Suprapubic skin (tissue), 4 donors: ENCODE results near the gene KYNU. TPM values are rescaled to one million over a fixed set of nuclear protein-coding genes. Genes with fewer than 3 reads are reported as not detected.

Experiments
- DNase-seq, 2 donors: peaks; one replicate each; pipeline ENCODE4 v3.0.0-alpha.2; 2019; ENCODE audit warnings: low spot score in 2 of 2
- H3K27ac ChIP-seq: fragments of 200-600 bp; sonication (generic); one replicate; pipeline ENCODE4 v1.5.1; 2019
- H3K27me3 ChIP-seq: fragments of 200-600 bp; sonication (generic); one replicate; pipeline ENCODE4 v1.5.1; 2019
- H3K36me3 ChIP-seq: fragments of 200-600 bp; sonication (generic); one replicate; pipeline ENCODE4 v1.5.1; 2019
- H3K4me1 ChIP-seq: fragments of 200-600 bp; sonication (generic); one replicate; pipeline ENCODE4 v1.5.1; 2019
- H3K4me3 ChIP-seq: fragments of 200-600 bp; sonication (generic); one replicate; pipeline ENCODE4 v1.5.1; 2019; ENCODE audit warnings: mild to moderate bottlenecking
- H3K9me3 ChIP-seq: fragments of 200-600 bp; sonication (generic); one replicate; pipeline ENCODE4 v1.5.1; 2019
- CTCF ChIP-seq, 2 donors: fragments of 200-600 bp in 1 of 2; fragments of 450-650 bp in 1 of 2; sonication (generic) in 1 of 2; IDR thresholded peaks; one replicate each; pipeline ENCODE4 v1.5.1; 2016 to 2019; ENCODE audit warnings: antibody characterized with exemption in 2 of 2, mild to moderate bottlenecking in 1 of 2, moderate library complexity in 1 of 2
- EP300 ChIP-seq: sonication (generic); formaldehyde crosslinking; IDR thresholded peaks from one replicate; pipeline ENCODE4 v1.6.1; 2017; ENCODE audit warnings: antibody characterized with exemption
- POLR2A ChIP-seq, 2 donors: fragments of 450-650 bp; IDR thresholded peaks; one replicate each; pipeline ENCODE4 v1.6.1; 2017; ENCODE audit warnings: antibody characterized with exemption in 2 of 2, mild to moderate bottlenecking in 2 of 2, moderate library complexity in 2 of 2
- POLR2AphosphoS5 ChIP-seq, 3 donors: sonication (generic); formaldehyde crosslinking; IDR thresholded peaks; one replicate each; pipeline ENCODE4 v1.6.1; 2017; ENCODE audit warnings: antibody characterized with exemption in 3 of 3
- WGBS: methylation state at CpG from one replicate; pipeline ENCODE4 v1.1.5; 2018; 5-methylcytosine and 5-hydroxymethylcytosine counted together
- total RNA-seq, 4 donors: library from RNA; depleted of rRNA; stranded (reverse); fragments of >200 nt; gene quantifications; one replicate each; pipeline ENCODE4 v1.1.0, GENCODE V29; 2016

Gene KYNU
- total RNA-seq, 4 donors from 2014 or later, result 0.29 to 3.9 (median 2.0) TPM

GRCh38 chr2:143015656-143016055, 138.2 kb downstream of the KYNU start:
- 29% methylated on average over 4 of the region's 4 CpGs for WGBS
- H3K27me3 ChIP-seq, result no peaks in the 10 kb centered on the region
- TF ChIP-seq EP300 (no peak), POLR2AphosphoS5 (IDR thresholded peaks at IDR 0.05) (no peak), POLR2A (IDR thresholded peaks at IDR 0.05) (no peak), CTCF (IDR thresholded peaks at IDR 0.05) (no peak)
- no peak for DNase-seq
- H3K36me3 ChIP-seq, result no peaks in the 10 kb centered on the region
- H3K4me1 ChIP-seq, result no peaks in the 10 kb centered on the region
- no peaks in the 10 kb centered on the region for H3K9me3 ChIP-seq
- H3K27ac ChIP-seq, result no peak overlapping the region
- no peak overlapping the region for H3K4me3 ChIP-seq

GRCh38 chr2:143026411-143027054, 149.1 kb downstream of the KYNU start:
- H3K36me3 ChIP-seq, result no peaks in the 10 kb centered on the region
- 27% methylated on average over 28 of the region's 28 CpGs for WGBS
- H3K27ac ChIP-seq, result no peak overlapping the region
- DNase-seq, result no peak
- H3K4me1 ChIP-seq, result peaks cover 4% of the 10 kb centered on the region
- peaks cover 9% of the 10 kb centered on the region for H3K27me3 ChIP-seq
- peak overlapping the region; percentile 2 for H3K4me3 ChIP-seq
- no peaks in the 10 kb centered on the region for H3K9me3 ChIP-seq
- TF ChIP-seq POLR2AphosphoS5 (IDR thresholded peaks at IDR 0.05) (no peak), EP300 (no peak), POLR2A (IDR thresholded peaks at IDR 0.05) (no peak), CTCF (IDR thresholded peaks at IDR 0.05) (no peak)

GRCh38 chr2:143029141-143029540, 151.7 kb downstream of the KYNU start:
- WGBS, result 89% methylated on average over 2 of the region's 2 CpGs
- no peaks in the 10 kb centered on the region for H3K9me3 ChIP-seq
- TF ChIP-seq POLR2A (IDR thresholded peaks at IDR 0.05) (no peak), POLR2AphosphoS5 (IDR thresholded peaks at IDR 0.05) (no peak), CTCF (IDR thresholded peaks at IDR 0.05) (no peak), EP300 (no peak)
- no peak overlapping the region for H3K4me3 ChIP-seq
- H3K27me3 ChIP-seq, result peaks cover 9% of the 10 kb centered on the region
- no peak for DNase-seq
- no peak overlapping the region for H3K27ac ChIP-seq
- no peaks in the 10 kb centered on the region for H3K36me3 ChIP-seq
- H3K4me1 ChIP-seq, result peaks cover 4% of the 10 kb centered on the region

GRCh38 chr2:143030127-143030526, 152.7 kb downstream of the KYNU start:
- WGBS, result 83% methylated on average over 2 of the region's 2 CpGs
- H3K4me1 ChIP-seq, result peaks cover 4% of the 10 kb centered on the region
- no peak for DNase-seq
- TF ChIP-seq POLR2AphosphoS5 (IDR thresholded peaks at IDR 0.05) (no peak), POLR2A (IDR thresholded peaks at IDR 0.05) (no peak), CTCF (IDR thresholded peaks at IDR 0.05) (no peak), EP300 (no peak)
- no peaks in the 10 kb centered on the region for H3K36me3 ChIP-seq
- H3K4me3 ChIP-seq, result no peak overlapping the region
- H3K27ac ChIP-seq, result no peak overlapping the region
- peaks cover 9% of the 10 kb centered on the region for H3K27me3 ChIP-seq
- H3K9me3 ChIP-seq, result no peaks in the 10 kb centered on the region

- Histone ChIP-seq H3K27ac (no peak overlapping the region), H3K27me3 (no peaks in the 10 kb centered on the region), H3K4me1 (no peaks in the 10 kb centered on the region), H3K36me3 (no peaks in the 10 kb centered on the region), H3K4me3 (no peak overlapping the region), H3K9me3 (no peaks in the 10 kb centered on the region)
- TF ChIP-seq CTCF (IDR thresholded peaks at IDR 0.05) (peak; percentile 89 to 95), POLR2AphosphoS5 (IDR thresholded peaks at IDR 0.05) (no peak)
- DNase-seq, result no peak
- WGBS, result 36% methylated on average over 5 of the region's 5 CpGs
These were observed 157.0 kb downstream of the KYNU start for GRCh38 chr2:143034292-143035074.
